ENCODE data around the gene MNAT1. TPM values are rescaled to one million over a fixed set of nuclear protein-coding genes. Genes with fewer than 3 reads are reported as not detected.
A peak's percentile ranks its signal among the peaks of the same experiment; 100 is the strongest.
"Not testable (repeated sequence)": the region's sequence is repeated elsewhere in the genome, so short reads cannot be mapped to it uniquely, and the experiment has no call there.

The MNAT1 gene
- total RNA-seq: 23.6 and 29.5 TPM in 2 replicates

DNA sequence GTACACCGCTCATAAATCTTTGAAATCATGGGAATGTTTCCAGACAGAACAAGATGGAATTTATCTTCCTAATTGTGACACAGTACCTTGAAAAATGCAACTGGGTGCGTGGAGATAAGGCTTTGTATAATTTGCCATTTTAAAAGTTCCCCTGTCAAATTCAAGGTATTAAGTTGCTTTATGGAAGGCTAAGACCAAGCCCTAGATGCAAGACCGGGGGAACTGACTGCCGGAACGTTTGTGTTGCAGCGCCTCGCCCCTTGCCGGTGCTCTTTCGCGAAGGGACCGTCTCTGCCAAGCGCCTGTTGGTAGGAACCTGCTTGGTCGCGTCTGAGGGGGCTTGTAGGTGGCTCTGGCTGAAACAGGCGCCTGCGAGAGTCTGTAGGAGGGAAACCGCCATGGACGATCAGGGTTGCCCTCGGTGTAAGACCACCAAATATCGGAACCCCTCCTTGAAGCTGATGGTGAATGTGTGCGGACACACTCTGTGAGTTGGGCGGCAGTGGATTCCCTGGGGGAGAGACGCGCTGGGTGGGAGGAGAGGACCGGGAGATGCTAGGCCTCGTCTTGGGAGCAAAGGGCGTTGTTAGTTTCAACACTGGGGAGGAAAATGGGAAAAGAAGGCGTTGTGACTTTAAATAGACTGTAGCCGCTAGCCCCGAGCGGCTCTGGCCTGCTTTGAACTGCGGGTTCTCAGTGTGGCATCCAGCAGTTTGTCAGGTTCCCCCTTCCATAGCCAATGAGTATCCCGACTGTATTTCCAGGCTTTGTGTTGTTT lies at the start of gene MNAT1:
MNAT1 (plus strand) TSS at position 297 of the 778 bp plus-strand sequence; CDS start at position 399, 102 bp downstream.
- peak; percentile 68 to 89 for DNase-seq (ENCODE audit: low read depth in 2 of 2)

DNA sequence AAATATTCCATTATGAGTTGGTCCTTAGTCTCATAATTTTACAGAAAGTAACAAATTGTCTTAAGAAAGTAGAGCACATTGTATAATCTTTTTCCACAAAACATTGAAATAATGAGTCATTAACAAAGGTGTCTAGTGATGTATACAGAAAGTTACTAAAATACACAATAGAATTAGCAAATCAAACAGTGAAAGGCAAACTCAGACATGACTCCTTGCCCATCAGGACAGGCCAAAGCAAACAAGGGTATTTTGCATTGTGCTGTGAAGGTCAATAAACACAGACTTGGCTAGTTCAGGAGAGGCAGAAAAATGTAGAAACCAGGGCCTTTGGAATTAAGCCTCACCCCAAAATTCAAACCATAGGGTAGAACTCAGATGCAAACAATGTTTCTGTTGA lies 47.7 kb upstream of the MNAT1 start:
- no peak for DNase-seq (ENCODE audit: low read depth in 2 of 2)

DNA sequence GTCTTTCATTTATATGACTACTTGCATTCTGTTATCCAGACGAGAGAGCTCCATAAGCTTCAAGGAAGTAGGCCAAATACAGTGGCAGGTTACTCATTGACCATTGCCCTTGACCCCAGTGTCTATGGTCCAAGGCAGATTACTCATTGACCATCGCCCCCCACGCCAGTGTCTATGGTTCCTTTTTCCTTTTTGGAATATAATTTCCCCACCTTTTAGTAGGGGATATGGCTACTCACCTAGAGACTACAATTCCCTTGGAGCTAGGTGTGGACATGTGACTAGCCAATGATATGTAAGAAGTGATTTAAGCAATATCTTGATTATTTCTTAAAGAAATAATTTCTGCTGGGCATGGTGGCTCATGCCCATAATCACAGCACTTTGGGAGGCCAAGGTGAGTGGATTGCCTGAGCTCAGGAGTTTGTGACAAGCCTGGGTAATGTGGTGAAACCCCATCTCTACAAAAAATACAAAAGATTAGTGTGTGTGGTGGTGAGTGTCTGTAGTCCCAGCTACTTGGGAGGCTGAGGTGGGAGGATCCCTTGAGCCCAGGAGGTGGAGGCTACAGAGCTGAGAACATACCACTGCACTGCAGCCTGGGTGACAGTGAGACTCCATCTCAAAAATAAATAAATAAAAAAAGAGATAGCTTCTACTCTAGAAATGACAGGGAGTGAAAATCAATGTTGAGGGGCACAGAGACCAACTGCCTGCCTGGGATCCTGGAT lies 43.0 kb upstream of the MNAT1 start:
- no peak for DNase-seq (ENCODE audit: low read depth in 2 of 2)

DNA sequence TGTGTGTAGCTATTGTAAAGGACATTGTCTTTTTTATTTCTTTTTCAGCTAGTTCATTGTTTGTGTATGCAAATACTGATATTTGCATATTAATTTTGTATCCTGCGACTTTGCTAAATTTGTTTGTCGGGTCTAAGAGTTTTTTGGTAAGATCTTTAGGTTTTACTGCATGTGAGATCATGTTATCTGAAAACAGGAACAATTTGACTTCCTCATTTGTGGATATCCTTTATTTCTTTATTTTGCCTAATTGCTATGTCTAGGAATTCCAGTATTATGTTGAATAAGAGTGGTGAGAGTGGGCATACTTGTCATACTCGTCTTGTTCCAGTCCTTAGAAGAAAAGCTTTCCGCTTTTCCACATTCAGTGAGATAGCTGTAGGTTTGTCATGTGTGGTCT lies 39.2 kb upstream of the MNAT1 start:
- DNase-seq (ENCODE audit: low read depth in 2 of 2): no peak

DNA sequence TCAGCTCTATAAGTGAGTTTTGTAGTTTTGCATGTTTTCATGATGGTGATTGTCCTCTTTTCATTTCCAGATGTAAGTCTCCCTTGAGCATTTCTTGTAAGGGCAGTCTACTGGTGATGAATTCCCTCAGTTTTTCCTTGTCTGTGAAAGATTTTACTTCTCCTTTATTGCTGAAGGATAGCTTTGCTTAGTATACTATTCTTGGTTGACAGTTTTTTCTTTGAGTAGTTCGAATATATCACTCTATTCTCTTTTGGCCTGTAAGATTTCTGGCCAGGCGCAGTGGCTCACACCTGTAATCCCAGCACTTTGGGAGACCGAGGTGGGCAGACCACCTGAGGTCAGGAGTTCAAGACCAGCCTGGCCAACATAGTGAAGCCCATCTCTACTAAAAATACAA lies 34.0 kb upstream of the MNAT1 start:
- no peak for DNase-seq (ENCODE audit: low read depth in 2 of 2)

DNA sequence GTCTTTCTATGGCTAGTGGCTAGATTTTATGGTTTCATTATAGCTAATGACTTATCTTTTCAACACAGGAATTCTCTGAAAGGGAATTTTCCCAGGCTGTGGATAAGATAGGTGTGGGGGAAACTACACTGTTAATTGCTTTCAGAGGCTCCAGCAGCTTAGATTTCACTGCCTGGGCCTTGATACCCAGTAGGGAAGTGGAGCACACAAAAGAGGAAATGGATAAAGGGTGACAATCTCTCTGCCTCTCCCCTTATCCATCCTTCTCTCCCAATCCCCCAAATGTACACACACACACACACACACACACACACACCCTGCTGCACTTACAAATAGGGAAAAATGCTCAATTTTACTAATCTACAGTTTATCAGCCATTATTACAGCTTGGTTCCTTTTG lies 29.5 kb upstream of the MNAT1 start:
- DNase-seq (ENCODE audit: low read depth in 2 of 2): no peak

DNA sequence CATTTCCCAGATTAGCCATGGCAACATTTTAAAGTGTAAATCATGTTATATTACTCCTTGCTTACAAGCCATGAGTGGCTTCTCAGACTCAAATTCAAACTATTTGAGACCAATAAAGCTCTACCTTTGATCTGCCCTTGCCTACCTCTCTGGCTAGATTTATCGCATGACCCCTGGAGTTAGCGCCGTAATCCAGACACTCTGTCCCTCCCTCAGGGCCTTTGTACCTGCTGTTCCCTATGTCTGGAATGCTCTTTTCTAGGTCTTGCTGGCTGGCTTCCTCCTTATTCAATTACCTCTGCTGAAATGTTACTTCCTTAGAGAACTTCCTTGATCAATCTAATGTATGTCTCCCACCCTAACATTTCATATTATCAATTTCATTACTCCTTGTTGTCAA lies 26.7 kb upstream of the MNAT1 start:
- no peak for DNase-seq (ENCODE audit: low read depth in 2 of 2)

DNA sequence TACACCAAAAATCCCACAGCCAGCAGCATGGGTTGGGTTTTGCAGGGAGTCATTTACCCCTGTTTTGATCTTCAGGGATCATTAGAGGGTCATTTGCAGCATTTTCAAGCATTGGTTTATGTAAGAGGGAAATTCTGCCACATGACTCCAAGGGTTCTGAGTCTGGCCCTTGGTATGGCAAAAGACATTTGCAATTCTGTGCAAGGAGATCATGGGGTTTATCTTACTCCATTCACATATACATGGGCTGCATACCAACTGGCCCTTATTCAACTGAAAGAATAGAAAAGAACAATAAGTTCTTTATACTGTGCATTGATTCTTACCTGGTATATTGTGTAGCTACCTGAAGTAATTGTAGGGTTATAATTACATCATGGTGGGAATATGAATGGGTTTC lies 24.1 kb upstream of the MNAT1 start:
- no peak for DNase-seq (ENCODE audit: low read depth in 2 of 2)

DNA sequence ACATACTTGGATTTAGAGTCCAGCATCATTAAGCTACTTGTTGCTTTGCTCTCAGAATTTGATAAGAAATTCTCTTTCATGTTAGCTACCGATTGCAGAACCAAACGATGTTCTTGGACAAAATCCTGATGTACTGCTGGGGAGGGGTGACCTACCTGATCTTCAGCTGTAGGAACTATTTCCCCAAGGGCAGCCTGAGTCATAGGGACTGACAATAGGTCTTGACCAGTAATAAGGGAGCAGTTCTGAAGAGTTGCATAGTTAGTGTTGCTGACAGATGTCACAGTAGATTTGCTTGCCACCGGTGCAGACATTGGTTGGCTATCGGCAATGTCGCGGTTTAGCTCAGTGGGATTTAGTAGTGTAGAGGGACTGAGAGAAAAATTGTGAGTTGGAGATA lies 21.0 kb upstream of the MNAT1 start:
- DNase-seq (ENCODE audit: low read depth in 2 of 2): no peak

DNA sequence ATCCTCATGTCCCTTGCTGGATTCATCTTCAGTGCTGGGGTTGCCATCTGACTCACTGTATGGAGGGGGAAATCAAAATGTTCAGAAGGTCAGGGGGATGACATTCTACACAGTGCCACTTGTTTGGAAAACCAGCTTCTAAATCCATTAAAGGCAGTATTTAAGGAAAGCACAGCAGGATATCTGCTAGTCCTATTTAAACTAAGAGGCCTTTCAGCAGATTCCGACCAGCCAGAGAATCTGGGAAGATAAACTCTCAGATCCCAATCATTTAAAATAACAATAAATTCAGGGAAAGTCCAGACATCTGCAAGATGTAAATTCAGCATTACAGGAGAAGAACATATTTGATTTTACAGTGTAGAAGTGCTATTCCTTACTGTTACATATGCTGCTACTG lies 14.2 kb upstream of the MNAT1 start:
- DNase-seq (ENCODE audit: low read depth in 2 of 2): no peak

DNA sequence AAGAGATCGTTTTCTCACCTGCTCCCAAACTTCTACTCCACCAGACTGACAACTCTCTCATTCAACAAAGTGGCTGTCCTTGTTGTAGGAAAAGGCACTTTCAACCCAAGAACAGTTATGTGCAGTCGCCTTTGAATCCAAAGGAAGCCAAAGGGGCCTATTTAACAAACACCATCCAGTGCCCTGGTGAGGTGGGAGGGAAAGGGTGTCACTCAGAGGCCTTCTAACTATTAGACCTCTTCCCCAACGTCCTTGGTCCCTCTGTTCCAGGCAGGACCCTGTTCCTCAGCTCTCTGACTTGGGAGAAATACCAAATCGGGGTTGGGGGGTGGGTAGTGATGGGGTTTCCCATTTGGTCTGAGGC lies 13.6 kb upstream of the MNAT1 start:
- peak in 1 of 2 donors; percentile 2 for DNase-seq (ENCODE audit: low read depth in 2 of 2)

DNA sequence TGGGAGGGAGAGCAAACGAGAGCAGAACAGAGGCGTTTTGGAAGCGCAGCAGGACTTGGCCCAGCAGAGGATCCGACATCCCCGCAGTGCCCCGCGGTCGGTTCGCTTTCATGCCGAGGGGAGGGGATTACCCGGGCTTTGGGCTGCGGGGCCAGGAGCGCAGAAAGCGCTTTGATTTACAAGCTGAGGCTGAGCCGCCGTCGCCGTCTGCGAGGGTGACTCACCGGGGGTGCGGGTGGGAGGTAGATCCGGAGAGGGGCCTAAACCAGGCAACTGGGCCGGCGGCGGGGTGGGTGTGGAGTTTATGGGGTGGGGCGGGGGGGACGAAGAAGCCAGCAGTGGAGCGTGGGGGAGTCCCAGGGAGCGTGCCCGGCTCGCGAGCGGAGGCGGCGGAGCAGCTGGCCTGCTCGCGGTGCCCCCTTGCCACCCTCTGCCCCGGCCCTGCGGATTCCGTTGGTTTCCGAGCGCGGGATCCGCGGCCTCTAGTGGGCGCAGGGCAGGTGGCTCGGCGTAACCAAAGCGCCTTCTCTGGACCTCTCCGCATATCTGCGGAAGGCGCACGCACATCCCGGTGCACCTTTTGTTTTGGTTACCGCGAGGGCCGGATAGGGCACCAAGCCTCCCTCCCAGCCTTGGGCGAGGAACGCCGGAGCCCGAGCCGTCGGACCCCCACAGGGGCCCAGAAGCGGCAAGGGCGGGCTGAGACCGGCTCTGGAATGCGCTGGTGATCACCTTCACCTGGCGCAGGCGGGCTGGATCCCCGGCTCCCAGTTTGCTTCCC lies 13.0 kb upstream of the MNAT1 start:
- peak in 1 of 2 donors; percentile 82 for DNase-seq (ENCODE audit: low read depth in 2 of 2)

DNA sequence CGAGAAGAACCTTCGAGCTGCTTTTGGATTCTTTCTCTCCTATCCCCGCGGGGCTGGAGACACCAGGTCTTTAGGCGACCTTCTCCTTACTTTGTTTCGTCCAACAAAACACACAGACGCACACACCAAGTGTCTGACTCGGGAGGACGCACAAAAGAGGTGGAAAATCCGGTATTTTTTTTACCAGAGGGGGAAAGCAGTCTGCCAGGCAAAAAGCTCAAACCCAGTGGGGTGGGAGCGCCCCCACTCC lies 12.5 kb upstream of the MNAT1 start:
- DNase-seq (ENCODE audit: low read depth in 2 of 2): no peak

DNA sequence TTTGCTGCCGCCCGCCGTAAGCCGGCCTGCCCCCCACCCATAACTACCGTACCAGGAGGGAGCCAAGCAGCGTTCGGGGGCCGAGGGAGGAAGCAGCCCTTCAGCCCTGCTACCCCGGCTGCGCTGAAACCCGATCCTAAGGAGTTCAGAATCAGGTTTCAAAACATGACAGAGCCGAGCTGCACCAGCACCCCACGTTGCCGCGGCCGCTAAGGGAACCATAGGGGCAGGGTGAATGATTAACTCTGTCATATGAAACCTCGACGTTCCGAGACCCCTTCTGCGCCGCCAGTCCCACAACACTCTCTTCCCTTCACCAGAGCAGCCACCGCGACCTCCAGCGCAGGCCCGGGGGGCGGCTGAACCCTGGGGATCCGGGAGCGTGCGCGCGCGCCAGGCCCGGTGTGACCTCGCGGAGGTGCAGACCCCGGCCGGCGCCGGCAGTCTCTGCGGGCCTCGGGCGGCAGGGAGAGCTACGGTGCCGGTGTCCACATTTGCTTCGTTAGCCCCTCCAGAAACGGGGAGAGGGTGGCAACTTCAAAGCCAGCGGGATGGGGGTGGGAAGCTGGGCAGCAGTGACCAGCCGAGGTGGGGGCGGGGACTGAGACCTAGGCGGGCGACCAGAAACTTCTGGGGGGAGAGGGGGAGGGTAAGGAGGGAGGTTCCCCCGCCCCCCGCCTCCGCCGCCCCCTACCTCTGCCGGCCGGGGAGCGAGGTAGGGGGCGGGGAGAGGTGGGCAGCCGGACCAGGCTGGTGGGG lies 12.0 kb upstream of the MNAT1 start:
- DNase-seq (ENCODE audit: low read depth in 2 of 2): peak in 1 of 2 donors; percentile 53

DNA sequence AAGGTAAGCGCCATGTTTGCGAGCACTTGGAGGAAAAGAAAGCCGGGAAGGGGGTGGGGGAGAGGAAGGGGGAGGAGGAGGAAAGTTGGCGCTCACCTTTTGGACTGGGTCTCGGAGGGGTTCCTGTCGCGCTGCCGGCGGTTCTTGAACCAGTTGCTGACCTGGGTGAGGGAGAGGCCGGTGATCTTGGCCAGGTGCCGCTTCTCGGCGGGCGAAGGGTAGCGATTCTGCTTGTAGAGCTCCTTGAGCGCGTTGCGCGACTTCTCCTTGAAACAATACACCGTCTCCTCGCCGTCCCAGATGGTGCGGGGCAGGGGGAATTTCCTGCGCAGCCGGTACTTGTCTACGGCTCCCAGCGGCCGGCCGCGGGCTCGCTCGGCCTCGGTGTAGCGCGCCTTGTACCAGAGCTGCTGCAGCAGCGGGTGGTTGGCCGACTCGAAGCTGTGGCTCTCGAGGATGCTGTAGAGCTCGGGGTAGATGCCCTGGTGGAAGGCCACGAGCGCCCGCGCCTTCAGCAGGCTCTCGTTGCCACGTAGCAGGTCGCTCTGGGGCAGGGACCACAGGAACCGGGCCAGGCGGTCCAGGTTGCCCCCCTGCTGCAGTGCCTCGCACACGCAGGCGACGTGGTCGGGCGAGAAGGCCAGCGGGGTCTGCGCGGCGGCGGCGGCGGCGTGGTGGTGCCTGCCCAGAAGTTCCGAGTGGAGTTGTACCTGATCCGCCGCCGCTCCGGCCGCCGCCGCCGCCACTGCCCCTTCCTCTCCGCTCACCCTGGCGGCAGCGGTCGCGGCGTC lies 11.2 kb upstream of the MNAT1 start:
- DNase-seq (ENCODE audit: low read depth in 2 of 2): peak in 1 of 2 donors; percentile 57

DNA sequence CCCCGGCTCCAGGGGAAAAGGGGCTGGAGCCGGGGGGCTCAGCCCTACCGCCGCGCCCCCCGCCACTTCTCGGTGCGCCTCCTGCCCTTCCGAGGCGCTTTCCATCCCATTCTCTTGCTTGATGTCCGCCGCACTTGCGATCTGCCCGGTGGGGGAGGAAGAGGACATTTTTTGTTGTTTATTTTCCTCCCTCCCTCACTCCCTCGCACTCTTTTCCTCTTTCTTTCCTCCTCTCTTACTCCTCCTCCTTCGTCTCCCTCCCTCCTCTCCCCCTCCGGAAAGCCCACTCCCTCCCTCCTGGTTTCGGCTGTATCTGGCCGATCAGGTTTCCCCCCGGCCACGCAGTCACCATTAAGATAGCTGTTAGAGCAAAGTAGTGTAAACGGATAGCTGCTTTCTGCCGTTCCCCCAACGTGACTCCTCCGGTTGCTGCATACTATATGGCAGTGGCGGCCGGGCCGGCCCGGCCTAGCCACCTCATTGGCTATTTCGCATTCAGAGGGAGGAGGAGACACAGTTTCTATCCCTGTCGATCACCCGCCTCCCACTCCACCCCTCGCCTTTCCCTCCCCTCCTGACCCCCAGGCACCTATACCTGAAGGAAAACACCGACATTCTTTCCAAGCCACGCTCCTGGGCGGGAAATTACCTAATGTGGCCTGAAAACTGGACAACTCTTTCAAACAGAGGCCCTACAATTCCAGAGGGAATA lies 10.5 kb upstream of the MNAT1 start, which contains the start of gene SIX4:
SIX4 (minus strand) TSS at position 445 of the 712 bp plus-strand sequence; CDS start at position 168, 277 bp downstream.
- DNase-seq (ENCODE audit: low read depth in 2 of 2): peak; percentile 54 to 88

DNA sequence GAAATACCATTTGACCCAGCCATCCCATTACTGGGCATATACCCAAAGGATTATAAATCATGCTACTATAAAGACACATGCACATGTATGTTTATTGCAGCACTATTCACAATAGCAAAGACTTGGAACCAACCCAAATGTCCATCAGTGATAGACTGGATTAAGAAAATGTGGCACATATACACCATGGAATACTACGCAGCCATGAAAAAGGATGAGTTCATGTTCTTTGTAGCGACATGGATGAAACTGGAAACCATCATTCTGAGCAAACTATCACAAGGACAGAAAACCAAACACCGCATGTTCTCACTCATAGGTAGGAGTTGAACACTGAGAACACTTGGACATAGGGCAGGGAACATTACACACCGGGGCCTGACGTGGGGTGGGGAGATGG lies 3.3 kb upstream of the MNAT1 start:
- not testable (repeated sequence) for DNase-seq (ENCODE audit: low read depth in 2 of 2)

DNA sequence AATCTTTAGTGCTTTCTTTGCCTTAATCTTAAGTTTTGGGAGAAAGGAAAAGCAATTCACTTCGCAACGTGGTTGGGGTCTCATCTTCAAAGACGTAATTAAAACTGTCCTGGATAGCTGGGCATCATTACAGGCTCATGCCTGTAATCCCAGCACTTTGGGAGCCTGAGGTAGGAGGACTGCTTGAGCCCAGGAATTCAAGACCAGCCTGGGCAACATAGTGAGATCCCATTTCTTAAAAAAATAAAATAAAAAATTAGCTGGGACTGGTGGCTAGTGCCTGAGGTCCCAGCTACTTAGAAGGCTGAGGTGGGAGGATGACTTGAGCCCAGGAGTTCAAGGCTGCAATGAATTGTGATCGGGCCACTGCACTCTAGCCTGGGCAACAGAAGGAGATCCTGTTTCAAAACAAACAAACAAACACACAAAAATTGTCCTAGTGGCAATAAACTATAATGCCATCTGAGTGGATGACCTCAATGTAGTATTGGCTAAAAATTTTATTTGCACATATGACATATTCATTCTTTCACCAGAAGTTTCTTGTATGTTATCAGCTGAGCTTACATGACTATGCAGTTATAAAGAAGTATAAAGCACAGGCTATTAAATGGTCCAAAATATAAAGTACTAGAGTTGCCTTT lies 1.6 kb upstream of the MNAT1 start:
- DNase-seq (ENCODE audit: low read depth in 2 of 2): no peak

DNA sequence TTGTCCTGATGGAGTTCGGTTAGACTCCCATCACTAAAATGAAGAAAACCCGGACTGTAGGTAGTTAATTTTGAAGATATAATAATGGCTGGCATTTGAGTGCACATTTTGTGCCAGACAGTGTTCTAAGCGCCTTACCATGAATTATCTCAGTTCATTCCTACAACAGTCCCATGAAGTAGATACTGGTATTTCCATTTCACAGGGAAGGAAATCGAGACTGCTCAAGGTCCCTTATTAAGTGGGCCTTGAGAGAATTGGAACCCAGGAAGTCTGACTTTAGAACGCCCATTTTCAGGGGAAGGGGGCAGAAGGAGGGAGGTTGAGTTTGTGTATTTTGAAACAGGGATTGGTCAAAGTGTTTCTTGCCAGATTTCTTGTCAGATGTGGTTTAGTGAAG lies 855 bp downstream of the MNAT1 start:
- DNase-seq (ENCODE audit: low read depth in 2 of 2): peak in 1 of 2 donors; percentile 7

DNA sequence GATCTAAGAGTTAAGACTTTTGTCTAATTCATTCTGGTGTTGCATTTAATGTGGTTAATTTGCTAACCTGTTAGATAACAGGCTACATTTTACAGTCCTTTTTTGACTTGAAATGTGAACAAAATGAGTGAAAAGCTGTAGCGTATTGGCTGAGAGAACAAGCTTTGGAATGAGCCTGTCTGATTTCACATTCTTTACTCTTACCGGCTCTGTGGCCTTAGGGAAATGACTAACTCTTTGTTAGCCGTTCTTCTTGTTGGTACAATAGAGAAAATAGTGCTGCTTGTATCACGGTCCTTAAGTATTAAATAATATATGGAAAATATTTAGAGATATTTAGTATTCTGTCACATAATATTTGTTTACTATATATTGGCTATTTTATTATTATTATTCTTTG lies 1.9 kb downstream of the MNAT1 start:
- DNase-seq (ENCODE audit: low read depth in 2 of 2): peak in 1 of 2 donors; percentile 78
